Measurements from ENCODE around the gene ZNF462. TPM values are rescaled to one million over a fixed set of nuclear protein-coding genes. Genes with fewer than 3 reads are reported as not detected.
A peak's percentile ranks its signal among the peaks of the same experiment; 100 is the strongest.
"Not testable (repeated sequence)": the region's sequence is repeated elsewhere in the genome, so short reads cannot be mapped to it uniquely, and the experiment has no call there.

The ZNF462 gene
- total RNA-seq, 3 donors from 2014 or later: 0.19 to 0.34 (median 0.25) TPM

DNA sequence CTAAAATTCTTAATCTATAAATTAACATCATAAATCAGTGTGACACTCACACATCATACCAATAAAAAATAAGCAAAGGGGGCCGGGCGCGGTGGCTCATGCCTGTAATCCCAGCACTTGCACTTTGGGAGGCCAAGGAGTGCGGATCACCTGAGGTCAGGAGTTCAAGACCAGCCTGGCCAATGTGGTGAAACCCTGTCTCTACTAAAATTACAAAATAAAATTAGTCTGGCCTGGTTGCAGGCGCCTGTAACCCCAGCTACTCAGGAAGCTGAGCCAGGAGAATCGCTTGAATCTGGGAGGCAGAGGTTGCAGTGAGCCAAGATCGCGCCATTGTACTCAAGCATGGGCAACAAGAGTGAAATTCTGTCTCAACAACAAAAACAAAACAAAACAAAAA lies 11.3 kb upstream of the ZNF462 start:
- H3K4me3 Mint-ChIP-seq; DNase-seq; H3K27me3 Mint-ChIP-seq (ENCODE audit: low read depth); H3K4me1 Mint-ChIP-seq (ENCODE audit: low read depth); H3K36me3 Mint-ChIP-seq (ENCODE audit: insufficient read depth); ATAC-seq; H3K9me3 Mint-ChIP-seq: not testable (repeated sequence)

DNA sequence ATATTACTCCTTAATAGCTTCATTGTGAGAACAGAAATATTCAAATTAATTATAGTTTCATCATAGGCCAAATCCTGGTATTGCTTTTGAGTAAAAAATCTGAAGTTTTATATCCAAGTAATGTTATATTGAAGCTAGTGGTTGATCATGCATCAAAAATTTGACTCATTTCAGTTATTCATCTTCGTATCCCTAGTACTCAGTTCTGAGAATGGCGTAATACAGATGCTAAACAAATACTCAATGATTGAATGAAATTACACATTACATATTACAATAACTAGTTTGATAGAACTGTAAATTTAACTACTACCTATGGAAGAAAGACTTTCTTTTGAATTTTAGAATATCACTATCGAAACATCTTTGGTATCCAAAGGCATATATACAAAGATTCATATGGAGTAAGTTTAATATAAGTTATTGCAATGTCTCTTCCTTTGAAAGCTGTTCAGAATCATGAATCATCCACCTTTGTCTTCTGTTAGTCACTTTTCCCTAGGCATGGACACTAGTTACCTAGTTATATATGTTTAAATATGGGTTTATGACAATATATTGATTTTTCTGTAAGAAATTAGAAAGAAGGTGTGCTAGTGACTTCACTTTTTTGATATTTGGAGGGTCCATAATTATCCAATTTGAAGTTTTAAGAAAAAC lies 5.0 kb upstream of the ZNF462 start:
- H3K27me3 Mint-ChIP-seq (ENCODE audit: low read depth): peaks cover 48% of the 10 kb centered on the region
- no peak overlapping the region for H3K4me3 Mint-ChIP-seq
- ATAC-seq: no peak
- peaks cover 5% of the 10 kb centered on the region for H3K4me1 Mint-ChIP-seq (ENCODE audit: low read depth)
- no peak for DNase-seq
- H3K36me3 Mint-ChIP-seq (ENCODE audit: insufficient read depth): no peaks in the 10 kb centered on the region
- H3K9me3 Mint-ChIP-seq: peaks cover 2% of the 10 kb centered on the region

DNA sequence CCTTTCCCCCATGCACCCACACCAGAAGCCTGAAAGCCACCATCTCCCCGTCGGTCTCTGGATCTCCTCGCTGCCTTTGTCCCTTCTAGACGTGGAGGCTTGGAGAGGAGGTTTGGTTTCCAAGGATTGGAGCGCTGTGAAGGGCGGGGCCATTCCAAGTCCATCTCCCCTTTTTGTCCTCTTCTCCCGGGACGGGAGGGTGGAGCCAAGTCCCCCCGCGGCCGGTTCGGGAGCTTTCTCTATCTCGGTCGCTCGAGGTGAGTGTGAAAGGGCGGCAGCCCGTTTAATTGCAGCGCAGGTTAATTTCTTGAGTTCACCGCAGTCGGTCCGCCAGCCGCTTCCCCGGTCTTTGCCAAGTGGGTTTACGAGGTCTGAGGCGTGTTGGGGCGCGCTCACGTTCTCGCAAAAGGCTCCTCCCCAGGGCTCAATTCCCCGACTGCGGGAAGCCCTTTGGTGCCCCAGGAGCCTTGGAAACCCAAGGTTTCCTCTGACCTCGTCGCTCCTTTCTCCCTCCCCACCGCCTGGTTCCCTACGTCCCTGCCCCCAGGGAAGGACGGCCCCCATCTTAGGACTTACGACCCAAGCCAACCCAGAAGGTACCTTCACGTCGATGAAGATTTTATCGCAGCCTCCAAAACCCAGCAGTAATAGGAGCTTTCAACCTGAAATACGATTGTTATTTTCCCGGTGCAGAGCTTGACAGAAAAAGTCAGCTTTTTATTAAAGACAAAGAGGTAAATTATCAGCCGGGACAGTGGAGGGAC lies 2.8 kb upstream of the ZNF462 start:
- DNase-seq (no peak), ATAC-seq (no peak)
- Mint-ChIP-seq H3K27me3 (ENCODE audit: low read depth) (peaks cover 62% of the 10 kb centered on the region), H3K9me3 (no peaks in the 10 kb centered on the region), H3K36me3 (ENCODE audit: insufficient read depth) (no peaks in the 10 kb centered on the region), H3K4me1 (ENCODE audit: low read depth) (peaks cover 12% of the 10 kb centered on the region), H3K4me3 (peak overlapping the region; percentile 3)

DNA sequence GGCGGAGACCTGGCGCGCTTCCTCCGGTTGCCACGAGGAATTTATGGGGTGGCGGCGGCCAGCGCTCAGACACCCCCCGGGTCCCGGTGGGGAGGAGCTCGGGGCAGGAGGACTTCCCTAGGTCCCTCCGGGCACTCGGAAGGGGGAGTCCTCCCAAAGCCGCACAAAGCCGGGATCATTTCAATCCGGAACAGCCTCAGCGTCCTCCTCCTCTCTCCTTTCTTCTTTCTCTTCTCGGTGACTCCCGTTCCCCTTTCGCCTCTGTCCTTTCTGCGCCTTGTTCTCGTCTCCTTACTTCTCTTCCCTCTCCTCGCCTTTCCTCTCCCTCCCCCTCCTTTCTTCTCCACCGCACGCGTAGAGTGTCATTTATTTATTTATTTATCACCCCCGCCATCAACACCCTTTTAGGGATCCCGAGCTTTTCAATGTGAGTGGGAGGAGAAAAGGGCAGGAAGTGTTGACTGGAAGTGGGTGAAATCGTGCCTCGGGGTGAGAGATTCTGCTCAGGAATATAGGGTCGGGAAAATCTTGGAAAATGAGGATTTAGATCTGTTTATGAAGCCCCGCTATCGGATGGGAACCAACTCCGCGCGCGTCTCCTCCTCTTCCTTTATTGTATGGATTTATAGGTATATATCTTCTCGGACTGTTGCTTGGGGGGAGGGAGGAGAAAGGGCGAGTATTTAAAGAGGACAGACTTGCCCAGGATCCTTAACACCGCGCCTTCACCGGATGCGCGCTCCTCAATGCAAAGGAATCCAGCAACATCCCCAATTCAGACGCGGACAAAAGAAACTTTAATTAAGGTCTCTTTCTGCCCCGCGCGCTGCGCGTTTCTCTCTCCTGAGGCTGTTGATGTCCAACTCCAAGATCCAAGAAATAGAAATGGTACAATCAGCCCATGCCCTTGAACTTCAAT lies 2.0 kb upstream of the ZNF462 start:
- DNase-seq (no peak), ATAC-seq (no peak)
- H3K9me3 Mint-ChIP-seq: no peaks in the 10 kb centered on the region
- H3K4me1 Mint-ChIP-seq (ENCODE audit: low read depth): peaks cover 12% of the 10 kb centered on the region
- peak overlapping the region; percentile 7 for H3K4me3 Mint-ChIP-seq
- H3K36me3 Mint-ChIP-seq (ENCODE audit: insufficient read depth): no peaks in the 10 kb centered on the region
- peaks cover 67% of the 10 kb centered on the region for H3K27me3 Mint-ChIP-seq (ENCODE audit: low read depth)

DNA sequence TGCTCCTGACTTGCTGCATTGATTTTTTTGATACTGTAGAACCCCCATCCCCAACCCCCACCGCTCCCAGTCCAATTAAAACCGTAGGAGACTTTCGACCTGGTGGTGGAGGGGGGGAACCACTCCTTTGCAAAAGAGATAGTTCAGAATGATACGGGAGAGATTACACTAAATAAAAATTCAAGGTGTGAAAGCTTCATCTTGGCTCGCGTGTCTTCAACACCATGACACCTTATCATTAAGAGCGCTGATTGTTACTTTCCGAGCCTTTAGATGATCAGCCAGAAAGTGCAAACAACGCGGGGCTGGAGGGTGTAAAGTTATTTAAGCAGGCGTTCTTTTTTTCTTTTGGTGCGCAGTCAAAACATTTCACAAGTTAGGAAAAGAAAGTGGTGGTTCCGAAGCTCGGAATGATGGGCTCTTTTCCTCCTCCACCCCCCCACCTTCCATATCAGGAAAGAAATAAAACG lies 1.3 kb upstream of the ZNF462 start:
- H3K36me3 Mint-ChIP-seq (ENCODE audit: insufficient read depth): no peaks in the 10 kb centered on the region
- DNase-seq (no peak), ATAC-seq (no peak)
- H3K9me3 Mint-ChIP-seq: no peaks in the 10 kb centered on the region
- no peak overlapping the region for H3K4me3 Mint-ChIP-seq
- peaks cover 69% of the 10 kb centered on the region for H3K27me3 Mint-ChIP-seq (ENCODE audit: low read depth)
- peaks cover 12% of the 10 kb centered on the region for H3K4me1 Mint-ChIP-seq (ENCODE audit: low read depth)

DNA sequence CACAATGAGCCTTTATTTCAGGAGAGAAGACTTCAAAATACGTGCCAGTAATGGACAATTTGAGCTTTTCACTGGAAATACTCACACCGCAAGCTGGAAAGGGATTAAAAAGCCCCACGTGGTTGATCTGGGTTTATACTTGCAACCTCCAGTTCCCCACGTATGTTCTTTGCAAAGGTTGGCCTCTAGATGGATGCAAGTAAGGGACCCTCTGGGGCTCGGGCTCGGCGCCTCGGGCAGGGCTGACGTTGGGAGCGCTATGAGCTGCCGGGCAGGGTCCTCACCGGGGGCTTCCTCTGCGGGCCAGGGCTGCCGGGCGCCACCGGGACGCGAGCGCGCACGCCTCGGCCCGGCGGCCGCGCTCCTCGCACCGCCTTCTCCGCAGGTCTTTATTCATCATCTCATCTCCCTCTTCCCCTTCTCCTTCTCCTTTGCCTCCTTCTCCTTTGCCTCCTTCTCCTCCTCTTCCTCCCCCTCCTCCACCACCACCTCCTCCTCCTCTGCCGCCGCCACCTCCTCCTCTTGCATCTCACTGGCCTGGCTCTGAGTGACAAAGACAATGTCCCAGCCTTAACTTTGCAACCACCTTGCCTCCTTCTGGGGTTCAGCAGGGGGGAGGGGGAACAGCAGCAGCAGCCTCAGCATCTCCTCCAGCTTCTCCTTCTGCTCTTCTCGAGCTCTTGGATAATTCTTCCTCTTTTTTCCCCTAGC lies 701 bp upstream of the ZNF462 start:
- peak in 1 of 2 donors; percentile 32 for ATAC-seq
- H3K4me3 Mint-ChIP-seq: peak overlapping the region; percentile 70
- peaks cover 69% of the 10 kb centered on the region for H3K27me3 Mint-ChIP-seq (ENCODE audit: low read depth)
- no peaks in the 10 kb centered on the region for H3K36me3 Mint-ChIP-seq (ENCODE audit: insufficient read depth)
- DNase-seq: no peak
- no peaks in the 10 kb centered on the region for H3K9me3 Mint-ChIP-seq
- peaks cover 12% of the 10 kb centered on the region for H3K4me1 Mint-ChIP-seq (ENCODE audit: low read depth)

DNA sequence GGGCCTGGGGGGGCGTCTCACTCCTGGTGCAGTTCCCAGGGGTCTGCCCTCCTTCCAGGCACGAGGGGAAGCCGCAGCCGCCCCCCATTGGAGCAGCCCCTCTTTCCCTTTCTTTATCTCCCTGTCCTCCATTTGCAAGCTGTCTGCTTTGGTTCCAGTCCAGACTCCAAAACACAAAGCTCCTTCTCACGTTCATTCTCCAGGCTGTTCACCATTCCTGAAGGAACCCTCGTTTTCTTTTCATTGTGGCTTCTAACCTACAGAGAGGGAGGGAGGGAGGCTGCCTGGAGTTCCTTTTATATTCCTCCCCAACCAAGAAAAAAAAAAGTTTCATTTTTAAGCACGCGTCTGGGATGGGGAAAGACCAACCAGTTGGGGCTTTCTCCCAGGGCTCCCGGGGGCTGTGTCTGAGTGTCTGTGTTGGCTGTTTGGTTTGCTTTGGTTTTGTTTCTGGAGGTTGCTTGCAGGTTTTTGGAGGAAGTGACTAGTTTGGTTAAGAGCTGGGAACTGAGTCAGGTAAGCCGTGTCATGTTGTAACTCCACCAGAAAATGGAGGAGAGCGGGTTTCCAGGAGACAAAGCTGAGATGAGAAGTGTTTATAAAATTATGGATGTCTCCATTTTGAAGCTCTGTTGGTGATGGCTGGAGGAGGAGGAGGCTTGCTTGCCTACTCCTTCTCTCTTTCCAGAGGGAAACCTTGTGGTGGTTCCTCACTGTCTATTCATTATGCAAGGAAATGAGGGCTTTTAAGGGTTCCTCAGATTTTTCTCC lies 1.6 kb downstream of the ZNF462 start:
- DNase-seq (no peak), ATAC-seq (no peak)
- Mint-ChIP-seq H3K36me3 (ENCODE audit: insufficient read depth) (no peaks in the 10 kb centered on the region), H3K9me3 (peaks cover 3% of the 10 kb centered on the region), H3K4me3 (peak overlapping the region; percentile 31), H3K27me3 (ENCODE audit: low read depth) (peaks cover 56% of the 10 kb centered on the region), H3K4me1 (ENCODE audit: low read depth) (peaks cover 12% of the 10 kb centered on the region)

DNA sequence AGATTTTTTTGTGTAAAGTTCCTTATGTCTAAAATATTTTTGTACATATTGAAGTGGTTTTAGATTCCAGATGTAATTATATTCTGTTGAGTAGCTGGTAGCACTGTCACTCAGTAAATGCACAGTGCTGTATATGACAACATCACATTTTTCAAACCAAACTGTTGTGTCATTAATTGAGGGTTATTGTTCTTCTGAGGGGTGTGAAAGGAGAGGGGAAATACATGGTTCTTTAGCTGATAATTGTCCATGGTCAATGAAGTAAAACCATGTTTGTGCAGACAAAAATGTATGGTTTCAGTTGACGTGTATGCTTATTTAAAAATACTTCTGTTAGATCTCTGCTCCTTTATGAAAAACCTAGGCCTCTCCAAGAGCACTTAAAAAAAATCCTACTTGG lies 3.3 kb downstream of the ZNF462 start:
- ATAC-seq (no peak), DNase-seq (no peak)
- Mint-ChIP-seq H3K4me3 (no peak overlapping the region), H3K36me3 (ENCODE audit: insufficient read depth) (no peaks in the 10 kb centered on the region), H3K9me3 (peaks cover 5% of the 10 kb centered on the region), H3K4me1 (ENCODE audit: low read depth) (peaks cover 12% of the 10 kb centered on the region), H3K27me3 (ENCODE audit: low read depth) (peaks cover 40% of the 10 kb centered on the region)

DNA sequence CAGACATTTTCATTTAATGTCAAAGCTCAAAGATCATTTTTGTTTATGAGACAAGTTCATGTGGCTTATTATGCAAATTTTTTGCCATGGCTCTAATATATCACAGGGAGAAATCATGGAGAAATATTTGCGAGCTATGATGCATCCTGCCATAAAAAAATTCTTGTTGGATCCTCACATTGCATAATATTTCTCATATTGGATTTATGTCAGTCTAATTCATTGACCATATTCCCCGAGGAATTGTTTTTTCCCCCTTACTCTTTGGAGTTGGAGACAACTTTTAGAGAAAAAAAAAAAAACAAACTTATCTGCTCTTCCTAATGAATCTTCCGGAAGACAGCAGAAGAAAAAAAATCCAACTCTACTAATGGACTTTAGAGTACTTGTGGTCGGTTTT lies 4.3 kb downstream of the ZNF462 start:
- Mint-ChIP-seq H3K4me1 (ENCODE audit: low read depth) (peaks cover 11% of the 10 kb centered on the region), H3K27me3 (ENCODE audit: low read depth) (peaks cover 31% of the 10 kb centered on the region), H3K36me3 (ENCODE audit: insufficient read depth) (no peaks in the 10 kb centered on the region), H3K4me3 (no peak overlapping the region), H3K9me3 (peaks cover 7% of the 10 kb centered on the region)
- ATAC-seq: no peak
- no peak for DNase-seq

DNA sequence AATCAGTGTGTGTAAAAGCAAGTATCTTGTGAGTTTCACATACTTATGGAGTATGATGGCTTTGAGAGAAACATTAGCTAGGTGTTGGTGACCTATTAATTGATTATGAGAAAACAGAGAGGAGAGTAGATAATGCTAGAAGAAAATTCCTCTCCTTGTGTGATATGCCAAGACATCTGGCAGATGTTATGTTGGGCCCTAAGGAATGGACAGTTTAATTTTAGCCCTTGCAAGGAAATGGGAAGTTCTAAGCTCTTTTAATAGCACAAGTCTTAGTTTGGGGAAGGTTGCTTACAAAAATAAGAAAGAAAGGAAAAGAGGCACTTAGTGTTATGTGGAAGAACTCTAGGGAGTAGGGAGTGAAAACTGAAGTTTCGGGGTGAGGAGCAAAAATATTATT lies 5.1 kb downstream of the ZNF462 start:
- peaks cover 6% of the 10 kb centered on the region for H3K4me1 Mint-ChIP-seq (ENCODE audit: low read depth)
- no peak for ATAC-seq
- H3K27me3 Mint-ChIP-seq (ENCODE audit: low read depth): peaks cover 23% of the 10 kb centered on the region
- H3K36me3 Mint-ChIP-seq (ENCODE audit: insufficient read depth): no peaks in the 10 kb centered on the region
- DNase-seq: no peak
- peaks cover 7% of the 10 kb centered on the region for H3K9me3 Mint-ChIP-seq
- H3K4me3 Mint-ChIP-seq: no peak overlapping the region

DNA sequence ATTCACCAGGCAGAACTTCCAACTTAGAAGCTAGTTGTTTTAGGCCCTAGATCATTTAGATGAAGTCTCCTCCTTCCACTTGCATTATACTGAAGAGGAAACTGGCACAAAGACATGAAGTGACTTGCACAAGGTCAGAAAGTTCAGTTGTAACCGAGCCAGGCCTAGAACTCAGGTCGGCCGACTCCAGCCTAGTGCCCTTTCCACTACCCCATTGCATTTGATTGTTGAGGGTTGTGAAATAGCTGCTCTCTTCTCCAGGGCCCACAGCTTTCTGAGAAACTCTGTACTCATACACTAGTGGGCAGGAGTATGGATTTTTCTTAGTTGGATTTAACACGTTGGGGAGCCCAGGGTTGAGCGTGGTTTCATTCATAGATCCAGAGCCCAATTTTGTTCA lies 5.6 kb downstream of the ZNF462 start:
- Mint-ChIP-seq H3K27me3 (ENCODE audit: low read depth) (peaks cover 19% of the 10 kb centered on the region), H3K4me1 (ENCODE audit: low read depth) (peaks cover 4% of the 10 kb centered on the region), H3K36me3 (ENCODE audit: insufficient read depth) (no peaks in the 10 kb centered on the region), H3K4me3 (no peak overlapping the region), H3K9me3 (peaks cover 7% of the 10 kb centered on the region)
- DNase-seq (no peak), ATAC-seq (no peak)

DNA sequence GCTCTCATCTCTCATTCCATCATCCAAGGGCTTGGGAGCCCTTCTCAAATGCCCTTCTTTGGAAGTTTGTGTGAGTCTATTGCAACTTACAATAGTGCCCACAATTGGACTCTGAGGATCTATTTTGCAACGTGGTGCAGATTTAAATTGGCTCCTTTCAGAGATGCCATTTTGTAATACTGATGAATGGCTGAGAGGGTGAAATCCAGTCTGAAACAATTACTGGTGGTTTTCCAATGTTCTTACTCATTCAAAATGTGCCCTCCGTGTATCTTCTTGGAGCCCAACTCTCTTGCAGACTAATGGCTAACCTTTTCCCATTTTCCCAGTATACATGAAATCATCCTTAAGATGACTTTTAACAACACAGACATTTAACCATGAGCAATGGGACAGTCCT lies 6.1 kb downstream of the ZNF462 start:
- DNase-seq: no peak
- Mint-ChIP-seq H3K27me3 (ENCODE audit: low read depth) (peaks cover 14% of the 10 kb centered on the region), H3K36me3 (ENCODE audit: insufficient read depth) (no peaks in the 10 kb centered on the region), H3K4me1 (ENCODE audit: low read depth) (peaks cover 4% of the 10 kb centered on the region), H3K9me3 (peaks cover 7% of the 10 kb centered on the region), H3K4me3 (no peak overlapping the region)
- ATAC-seq: no peak

DNA sequence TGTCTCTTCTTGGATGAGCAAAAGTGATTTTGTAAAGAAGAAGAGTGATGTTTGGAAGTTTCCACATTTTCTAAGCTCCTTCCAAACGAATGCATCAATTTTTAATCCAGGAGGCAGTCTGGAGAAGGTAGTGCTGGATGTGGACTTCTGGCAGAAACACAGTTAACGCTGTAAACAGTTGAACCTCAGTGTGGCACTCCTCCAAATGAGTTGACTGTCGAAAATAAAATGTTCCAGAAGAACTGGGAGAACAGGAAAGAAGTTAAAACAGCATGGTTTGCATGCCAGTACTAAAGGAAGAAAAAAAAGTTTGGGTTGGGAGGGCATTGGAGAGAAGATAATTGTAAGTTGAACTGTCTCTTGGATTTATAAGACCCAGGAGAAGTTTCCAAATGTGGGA lies 6.5 kb downstream of the ZNF462 start:
- Mint-ChIP-seq H3K9me3 (peaks cover 7% of the 10 kb centered on the region), H3K27me3 (ENCODE audit: low read depth) (peaks cover 10% of the 10 kb centered on the region), H3K4me1 (ENCODE audit: low read depth) (peaks cover 2% of the 10 kb centered on the region), H3K4me3 (no peak overlapping the region), H3K36me3 (ENCODE audit: insufficient read depth) (no peaks in the 10 kb centered on the region)
- DNase-seq: no peak
- no peak for ATAC-seq

Data from activated T-cell treated with anti-CD3 and anti-CD28 coated beads, Interleukin-2, amount 50 U/mL, for 4 hours (primary cell).